ENCODE measurements around the gene RFK.

GRCh38 chr9:76405340-76405739 is 11.1 kb upstream of the RFK start:
- TF ChIP-seq CTCF (conservative IDR thresholded peaks at IDR 0.05; ENCODE audit: low read length) (no peak), EZH2phosphoT487 (IDR thresholded peaks at IDR 0.05; ENCODE audit: borderline replicate concordance) (no peak)
